Measurements from ENCODE around the gene NHSL2.
"Not testable (repeated sequence)": the region's sequence is repeated elsewhere in the genome, so short reads cannot be mapped to it uniquely, and the experiment has no call there.

The NHSL2 gene

DNA sequence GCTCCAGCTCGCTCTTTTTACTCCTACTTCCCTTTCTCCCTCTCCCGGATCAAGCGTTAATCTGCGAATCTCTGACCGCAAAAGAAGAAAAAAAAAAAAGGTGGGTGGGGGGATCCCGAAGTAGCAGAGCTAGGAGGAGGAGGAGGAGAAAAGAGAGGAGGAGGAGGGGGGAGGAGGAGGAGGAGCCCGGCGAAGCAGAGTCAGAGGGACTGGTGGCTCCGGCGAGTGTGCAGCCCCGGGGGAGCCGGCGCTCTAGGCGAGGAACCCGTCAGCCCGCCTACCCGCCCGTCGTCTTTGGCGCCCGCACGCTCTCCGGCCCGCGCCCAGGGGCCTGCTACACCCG, at the start of gene NHSL2:
Gene NHSL2, plus strand, starts transcription at position 203 of the 343 bp plus-strand sequence.
- no peak for DNase-seq (ENCODE audit: low read depth)

DNA sequence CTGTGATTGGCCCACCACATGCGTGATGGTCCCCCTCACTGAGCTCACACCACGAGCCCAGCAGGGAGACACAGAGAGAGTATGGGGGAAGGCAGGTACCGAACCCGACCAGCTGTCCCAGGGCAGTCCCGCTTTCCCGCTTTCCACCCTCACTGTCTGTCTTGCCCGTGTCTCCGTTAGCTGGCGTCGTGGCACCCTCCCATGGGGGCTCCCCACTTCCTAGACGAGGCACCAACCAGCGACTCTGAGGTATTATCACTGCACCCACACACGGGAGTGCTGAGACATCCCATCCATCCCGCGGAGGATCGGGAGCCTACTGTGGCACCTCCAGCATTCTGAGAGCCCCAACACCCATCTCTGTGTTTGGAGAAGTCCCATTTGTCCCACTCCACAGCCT, 43.0 kb upstream of the NHSL2 start:
- no peak overlapping the region for H3K4me3 ChIP-seq (ENCODE audit: low read depth, low read length)
- TF ChIP-seq, protein P1, sequence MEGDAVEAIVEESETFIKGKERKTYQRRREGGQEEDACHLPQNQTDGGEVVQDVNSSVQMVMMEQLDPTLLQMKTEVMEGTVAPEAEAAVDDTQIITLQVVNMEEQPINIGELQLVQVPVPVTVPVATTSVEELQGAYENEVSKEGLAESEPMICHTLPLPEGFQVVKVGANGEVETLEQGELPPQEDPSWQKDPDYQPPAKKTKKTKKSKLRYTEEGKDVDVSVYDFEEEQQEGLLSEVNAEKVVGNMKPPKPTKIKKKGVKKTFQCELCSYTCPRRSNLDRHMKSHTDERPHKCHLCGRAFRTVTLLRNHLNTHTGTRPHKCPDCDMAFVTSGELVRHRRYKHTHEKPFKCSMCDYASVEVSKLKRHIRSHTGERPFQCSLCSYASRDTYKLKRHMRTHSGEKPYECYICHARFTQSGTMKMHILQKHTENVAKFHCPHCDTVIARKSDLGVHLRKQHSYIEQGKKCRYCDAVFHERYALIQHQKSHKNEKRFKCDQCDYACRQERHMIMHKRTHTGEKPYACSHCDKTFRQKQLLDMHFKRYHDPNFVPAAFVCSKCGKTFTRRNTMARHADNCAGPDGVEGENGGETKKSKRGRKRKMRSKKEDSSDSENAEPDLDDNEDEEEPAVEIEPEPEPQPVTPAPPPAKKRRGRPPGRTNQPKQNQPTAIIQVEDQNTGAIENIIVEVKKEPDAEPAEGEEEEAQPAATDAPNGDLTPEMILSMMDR (IDR thresholded peaks at IDR 0.05; ENCODE audit: insufficient read depth, low read depth, low read length, missing control alignments) = no peak
- no peak for DNase-seq (ENCODE audit: low read depth)

More for the DNA sequence above, at the start of gene NHSL2:
- TF ChIP-seq, protein P1 (IDR thresholded peaks at IDR 0.05; ENCODE audit: insufficient read depth, low read depth, low read length, missing control alignments) = no peak
- H3K4me3 ChIP-seq (ENCODE audit: low read depth, low read length) = no peak within 1 kb of the TSS

DNA sequence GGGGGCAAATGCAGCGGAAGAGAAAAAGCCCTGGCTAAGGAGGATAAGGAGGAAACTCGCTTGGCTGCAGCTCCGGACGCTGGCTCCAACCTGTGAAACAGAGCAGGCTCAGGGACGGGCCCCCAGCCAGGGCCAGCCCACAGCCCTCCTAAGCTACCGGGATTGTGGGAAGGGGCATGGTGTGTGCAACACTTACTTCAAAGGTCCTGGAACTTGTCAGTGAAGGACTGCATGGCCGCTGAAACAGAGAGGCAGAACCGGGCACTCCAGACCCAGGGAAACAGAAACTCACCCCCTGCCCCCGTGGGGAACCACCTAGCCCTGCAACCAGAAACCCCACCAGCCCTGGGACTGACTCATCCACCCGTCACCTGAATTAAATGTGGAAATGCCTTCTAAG, 41.1 kb upstream of the NHSL2 start:
- not testable (repeated sequence) for H3K4me3 ChIP-seq (ENCODE audit: low read depth, low read length); DNase-seq (ENCODE audit: low read depth)

DNA sequence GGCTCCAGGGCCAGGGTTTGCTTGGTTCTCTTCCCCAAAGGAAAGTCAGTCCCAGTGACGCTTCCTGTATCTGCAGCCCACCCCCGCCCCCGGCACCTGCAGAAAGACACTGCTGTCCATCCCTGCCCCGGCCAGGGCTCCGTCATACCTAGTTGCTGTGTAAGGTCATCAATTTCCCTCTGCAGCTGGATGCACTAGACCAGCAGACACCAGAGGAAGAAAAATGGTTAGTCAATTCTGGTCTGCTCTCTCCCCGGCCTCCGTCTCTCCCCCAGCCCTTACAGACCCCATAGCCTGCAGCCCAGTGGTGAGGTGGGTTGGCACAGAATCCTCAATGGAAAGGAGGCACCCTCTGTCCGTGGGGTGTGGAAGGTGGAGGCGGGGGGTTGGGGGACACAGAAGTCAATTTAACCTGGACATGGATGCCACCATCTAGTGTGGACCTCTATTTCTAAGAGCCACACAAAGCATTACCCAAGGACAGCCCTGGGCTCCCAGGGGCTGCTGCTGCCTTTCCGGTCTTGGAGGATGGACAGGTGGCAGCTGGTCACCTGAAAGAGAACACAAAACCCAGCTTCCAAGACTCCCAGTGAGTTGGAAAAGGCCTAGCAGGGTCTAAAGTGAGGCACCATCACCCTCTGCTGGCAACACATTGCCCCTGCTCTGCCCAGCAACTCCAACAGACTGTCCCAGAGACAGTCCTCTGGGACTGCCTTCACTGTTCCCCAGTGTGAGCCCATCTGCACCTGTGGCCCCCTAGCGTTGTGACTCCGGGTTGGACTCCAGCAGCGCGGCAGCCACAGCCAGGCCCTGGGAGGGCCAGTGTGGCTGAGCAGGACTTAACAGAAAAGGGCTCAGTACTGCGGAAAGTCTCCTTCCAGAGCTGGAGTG, 40.2 kb upstream of the NHSL2 start:
- DNase-seq (ENCODE audit: low read depth) = peak; percentile 20
- TF ChIP-seq, protein P1 (IDR thresholded peaks at IDR 0.05; ENCODE audit: insufficient read depth, low read depth, low read length, missing control alignments) = peak; percentile 15
- H3K4me3 ChIP-seq (ENCODE audit: low read depth, low read length) = no peak overlapping the region

DNA sequence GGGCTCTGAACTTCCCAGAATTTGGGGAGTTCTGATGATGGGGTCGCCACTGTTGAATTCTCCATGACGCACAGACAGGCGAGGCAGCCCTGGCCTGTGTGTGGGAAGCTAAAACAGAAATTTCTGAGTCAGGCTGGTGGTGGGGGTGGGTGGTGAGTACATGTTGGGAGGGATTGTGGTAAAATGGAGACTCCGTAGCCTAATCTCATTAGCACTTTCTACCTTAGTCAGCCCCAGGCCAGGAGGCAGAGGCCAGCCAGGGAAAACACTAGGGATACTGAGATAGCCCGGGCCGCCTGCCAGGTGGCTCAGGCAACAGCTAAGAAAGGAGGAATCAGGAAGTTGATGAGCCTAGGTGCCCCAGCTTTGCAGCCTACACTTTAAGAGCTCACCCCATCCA, 39.3 kb upstream of the NHSL2 start:
- no peak for DNase-seq (ENCODE audit: low read depth)
- TF ChIP-seq, protein P1 (IDR thresholded peaks at IDR 0.05; ENCODE audit: insufficient read depth, low read depth, low read length, missing control alignments) = no peak
- H3K4me3 ChIP-seq (ENCODE audit: low read depth, low read length) = no peak overlapping the region

DNA sequence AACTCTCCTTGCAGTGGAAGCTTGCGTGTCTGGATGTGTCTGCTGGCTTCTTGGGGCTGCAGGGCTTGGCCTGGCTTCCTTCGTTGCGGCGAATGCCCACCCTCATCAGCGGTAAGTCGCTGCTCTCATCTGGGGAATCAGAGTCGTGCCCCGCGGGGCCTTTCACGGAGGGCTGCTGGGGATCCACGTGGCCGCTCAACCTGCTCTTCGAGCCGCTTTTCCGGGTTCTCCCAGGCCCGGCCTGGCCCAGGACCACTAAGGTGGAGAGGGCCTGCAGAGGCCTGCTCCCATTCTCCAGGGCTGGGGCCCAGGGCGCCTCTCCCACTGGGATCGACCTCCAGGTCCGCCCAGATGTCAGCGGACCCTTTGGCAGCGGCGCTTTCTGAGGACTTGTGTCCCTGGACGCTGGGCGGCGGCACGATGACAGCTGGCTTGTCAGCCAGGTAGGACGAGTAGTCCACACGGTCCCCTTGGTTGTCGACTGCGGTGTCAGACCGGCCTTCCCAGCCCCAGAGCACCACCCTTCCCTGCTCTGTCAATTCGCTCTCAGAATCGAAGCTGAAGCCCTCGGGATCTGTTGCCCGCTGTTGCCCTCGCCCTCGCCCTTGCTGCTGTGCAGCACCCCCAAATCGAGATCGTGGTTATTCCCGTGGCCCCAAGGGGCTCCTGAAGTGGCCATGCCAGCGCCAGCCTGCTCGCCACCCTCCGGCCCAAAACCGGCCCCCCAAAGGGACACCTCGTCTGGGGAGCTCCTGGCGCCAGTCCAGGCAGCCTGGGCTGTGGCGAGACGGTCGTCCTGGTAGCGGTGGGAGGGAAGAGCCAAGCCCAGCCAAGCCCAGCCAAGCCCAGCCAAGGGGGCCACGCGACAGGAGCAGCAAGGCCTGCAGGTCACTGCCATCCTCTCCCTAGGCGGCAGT, 37.8 kb upstream of the NHSL2 start:
- TF ChIP-seq, protein P1 (IDR thresholded peaks at IDR 0.05; ENCODE audit: insufficient read depth, low read depth, low read length, missing control alignments) = no peak
- H3K4me3 ChIP-seq (ENCODE audit: low read depth, low read length) = no peak overlapping the region
- no peak for DNase-seq (ENCODE audit: low read depth)

DNA sequence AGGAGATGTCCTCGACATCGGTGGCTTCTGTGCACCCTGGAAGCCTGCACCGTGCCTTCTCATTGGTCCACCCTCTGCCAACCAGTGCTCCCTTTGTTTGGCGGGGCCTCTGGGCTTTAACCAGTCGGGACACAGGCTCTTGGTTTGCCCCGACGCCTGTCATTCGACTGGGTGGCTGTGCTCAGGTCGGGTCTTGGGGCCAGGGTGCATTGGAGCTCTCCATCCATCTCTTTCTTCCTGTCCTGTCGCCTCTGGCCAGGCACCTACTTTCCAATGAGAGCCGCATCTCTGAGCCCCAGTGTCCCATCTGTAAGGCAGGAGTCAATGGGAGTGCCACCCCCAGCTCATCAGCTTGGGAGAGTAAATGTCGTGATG, 37.2 kb upstream of the NHSL2 start:
- H3K4me3 ChIP-seq (ENCODE audit: low read depth, low read length) = no peak overlapping the region
- no peak for DNase-seq (ENCODE audit: low read depth)
- TF ChIP-seq, protein P1 (IDR thresholded peaks at IDR 0.05; ENCODE audit: insufficient read depth, low read depth, low read length, missing control alignments) = no peak

DNA sequence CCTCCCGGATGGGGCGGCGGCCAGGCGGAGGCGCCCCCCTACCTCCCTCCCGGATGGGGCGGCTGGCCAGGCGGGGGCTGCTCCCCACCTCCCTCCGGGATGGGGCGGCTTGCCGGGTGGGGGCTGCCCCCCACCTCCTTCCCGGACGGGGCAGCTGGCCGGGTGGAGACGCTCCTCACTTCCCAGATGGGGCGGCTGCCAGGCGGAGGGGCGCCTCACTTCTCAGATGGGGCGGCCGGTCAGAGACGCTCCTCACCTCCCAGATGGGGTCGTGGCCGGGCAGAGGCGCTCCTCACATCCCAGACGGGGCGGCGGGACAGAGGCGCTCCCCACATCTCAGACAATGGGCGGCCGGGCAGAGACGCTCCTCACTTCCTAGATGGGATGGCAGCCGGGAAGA, 33.8 kb upstream of the NHSL2 start:
- DNase-seq (ENCODE audit: low read depth); H3K4me3 ChIP-seq (ENCODE audit: low read depth, low read length): not testable (repeated sequence)
